Measurements from ENCODE around the gene SUN5.
"Not testable (repeated sequence)": the region's sequence is repeated elsewhere in the genome, so short reads cannot be mapped to it uniquely, and the experiment has no call there.

Gene SUN5, protein sequence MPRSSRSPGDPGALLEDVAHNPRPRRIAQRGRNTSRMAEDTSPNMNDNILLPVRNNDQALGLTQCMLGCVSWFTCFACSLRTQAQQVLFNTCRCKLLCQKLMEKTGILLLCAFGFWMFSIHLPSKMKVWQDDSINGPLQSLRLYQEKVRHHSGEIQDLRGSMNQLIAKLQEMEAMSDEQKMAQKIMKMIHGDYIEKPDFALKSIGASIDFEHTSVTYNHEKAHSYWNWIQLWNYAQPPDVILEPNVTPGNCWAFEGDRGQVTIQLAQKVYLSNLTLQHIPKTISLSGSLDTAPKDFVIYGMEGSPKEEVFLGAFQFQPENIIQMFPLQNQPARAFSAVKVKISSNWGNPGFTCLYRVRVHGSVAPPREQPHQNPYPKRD

DNA sequence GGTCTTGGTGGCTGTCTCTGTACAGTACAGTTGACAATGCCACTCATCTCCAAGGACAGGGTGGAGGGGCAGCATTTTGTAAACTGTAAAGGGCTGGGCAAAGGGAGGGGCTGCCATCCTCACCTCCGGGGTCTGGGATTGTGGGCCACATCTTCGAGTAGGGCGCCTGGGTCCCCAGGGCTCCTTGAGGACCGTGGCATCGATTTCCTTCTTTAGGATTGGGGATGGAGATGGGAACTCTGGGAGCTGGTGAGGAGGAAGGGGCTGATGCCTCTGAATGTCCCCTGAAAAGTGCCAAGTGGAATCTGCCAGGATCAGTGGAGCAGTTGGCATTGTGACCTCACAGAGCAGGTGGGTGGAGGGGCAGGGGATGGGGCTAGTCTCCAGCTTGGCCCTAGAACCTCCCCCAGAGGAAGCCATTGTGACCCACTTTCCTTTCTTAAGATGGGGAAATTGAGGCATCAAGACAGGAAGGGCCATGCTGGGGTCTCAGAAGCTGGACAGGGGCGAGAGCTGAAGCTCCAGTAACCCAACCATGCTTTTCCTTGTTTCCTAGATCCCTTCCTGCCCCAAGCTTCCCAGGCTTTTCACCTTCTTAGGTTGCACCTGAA, at the start of gene SUN5:
SUN5 (minus strand) TSS at position 293 of the 611 bp plus-strand sequence; CDS start at position 200, 93 bp downstream.
- ATAC-seq, result no peak
- Mint-ChIP-seq H3K4me1 (peaks cover 5% of the 10 kb centered on the region), H3K27ac (no peak within 1 kb of the TSS), H3K4me3 (no peak within 1 kb of the TSS), H3K36me3 (no peaks in the 10 kb centered on the region), H3K9me3 (peaks cover 4% of the 10 kb centered on the region)
- no peak for DNase-seq (ENCODE audit: low spot score in 2 of 2)

- H3K36me3 Mint-ChIP-seq, result no peaks in the 10 kb centered on the region
- H3K27ac Mint-ChIP-seq, result no peak within 1 kb of the TSS
- H3K4me3 Mint-ChIP-seq, result no peak within 1 kb of the TSS
- no peaks in the 10 kb centered on the region for H3K9me3 Mint-ChIP-seq
- ATAC-seq (no peak), DNase-seq (ENCODE audit: low spot score in 2 of 2) (no peak)
- no peaks in the 10 kb centered on the region for H3K4me1 Mint-ChIP-seq
These were observed 49.3 kb upstream of the SUN5 start, which contains the start of gene BPIFB3 for GRCh38 chr20:33053291-33054106. TSS of gene BPIFB3 (plus strand) at chr20:33053903. CDS start at chr20:33055436, 1,533 bp downstream.

GRCh38 chr20:33051333-33051732, 47.1 kb upstream of the SUN5 start:
- H3K36me3 Mint-ChIP-seq, result no peaks in the 10 kb centered on the region
- no peak for ATAC-seq
- H3K4me1 Mint-ChIP-seq, result no peaks in the 10 kb centered on the region
- no peak overlapping the region for H3K4me3 Mint-ChIP-seq
- no peaks in the 10 kb centered on the region for H3K9me3 Mint-ChIP-seq
- no peak for DNase-seq (ENCODE audit: low spot score in 2 of 2)
- no peak overlapping the region for H3K27ac Mint-ChIP-seq

GRCh38 chr20:33046412-33046811, 42.2 kb upstream of the SUN5 start:
- Mint-ChIP-seq H3K9me3 (peaks cover 7% of the 10 kb centered on the region), H3K4me1 (no peaks in the 10 kb centered on the region), H3K27ac (no peak overlapping the region), H3K36me3 (no peaks in the 10 kb centered on the region), H3K4me3 (no peak overlapping the region)
- no peak for DNase-seq (ENCODE audit: low spot score in 2 of 2)
- no peak for ATAC-seq

GRCh38 chr20:33045129-33045721, 41.0 kb upstream of the SUN5 start:
- not testable (repeated sequence) for H3K27ac Mint-ChIP-seq; ATAC-seq; H3K9me3 Mint-ChIP-seq; H3K4me3 Mint-ChIP-seq; DNase-seq (ENCODE audit: low spot score in 2 of 2); H3K36me3 Mint-ChIP-seq; H3K4me1 Mint-ChIP-seq

- no peak for ATAC-seq
- no peak for DNase-seq (ENCODE audit: low spot score in 2 of 2)
- Mint-ChIP-seq H3K27ac (no peak overlapping the region), H3K36me3 (no peaks in the 10 kb centered on the region), H3K9me3 (peaks cover 7% of the 10 kb centered on the region), H3K4me1 (no peaks in the 10 kb centered on the region), H3K4me3 (no peak overlapping the region)
These were observed 39.5 kb upstream of the SUN5 start for GRCh38 chr20:33043731-33044181.

GRCh38 chr20:33042983-33043730, 38.9 kb upstream of the SUN5 start:
- Mint-ChIP-seq H3K9me3 (peaks cover 7% of the 10 kb centered on the region), H3K36me3 (no peaks in the 10 kb centered on the region), H3K4me1 (no peaks in the 10 kb centered on the region), H3K27ac (no peak overlapping the region), H3K4me3 (no peak overlapping the region)
- ATAC-seq (no peak), DNase-seq (ENCODE audit: low spot score in 2 of 2) (no peak)

GRCh38 chr20:33042430-33042829, 38.2 kb upstream of the SUN5 start:
- H3K4me3 Mint-ChIP-seq, result no peak overlapping the region
- no peaks in the 10 kb centered on the region for H3K4me1 Mint-ChIP-seq
- no peaks in the 10 kb centered on the region for H3K36me3 Mint-ChIP-seq

DNA sequence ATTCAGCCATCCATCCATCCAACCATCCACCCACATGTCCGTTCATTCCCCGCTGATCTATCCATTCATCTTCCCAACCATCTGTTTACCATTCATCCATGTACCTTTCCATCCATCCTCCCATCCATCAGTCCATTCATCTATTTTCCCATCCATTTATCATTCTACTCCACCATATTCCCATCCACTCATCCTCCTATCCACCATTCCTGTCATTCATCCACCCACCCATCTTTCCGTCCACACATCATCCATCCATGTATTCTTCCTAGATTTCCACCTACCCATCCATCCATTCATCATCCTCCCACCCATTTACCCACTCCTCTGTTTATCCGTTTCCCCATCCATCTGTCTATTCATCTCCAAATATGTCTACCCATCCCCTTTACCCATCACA, 34.0 kb upstream of the SUN5 start:
- no peak for DNase-seq (ENCODE audit: low spot score in 2 of 2)
- ATAC-seq, result no peak
- Mint-ChIP-seq H3K4me3 (no peak overlapping the region), H3K36me3 (no peaks in the 10 kb centered on the region), H3K4me1 (no peaks in the 10 kb centered on the region), H3K27ac (no peak overlapping the region), H3K9me3 (no peaks in the 10 kb centered on the region)

More at GRCh38 chr20:33042430-33042829, 38.2 kb upstream of the SUN5 start:
- DNase-seq (ENCODE audit: low spot score in 2 of 2) (no peak), ATAC-seq (no peak)
- H3K27ac Mint-ChIP-seq, result no peak overlapping the region
- peaks cover 7% of the 10 kb centered on the region for H3K9me3 Mint-ChIP-seq

GRCh38 chr20:33037456-33037855, 33.2 kb upstream of the SUN5 start:
- Mint-ChIP-seq H3K4me3 (no peak overlapping the region), H3K9me3 (no peaks in the 10 kb centered on the region), H3K36me3 (no peaks in the 10 kb centered on the region), H3K27ac (no peak overlapping the region), H3K4me1 (no peaks in the 10 kb centered on the region)
- no peak for ATAC-seq
- no peak for DNase-seq (ENCODE audit: low spot score in 2 of 2)

- no peak for DNase-seq (ENCODE audit: low spot score in 2 of 2)
- no peak overlapping the region for H3K4me3 Mint-ChIP-seq
- no peaks in the 10 kb centered on the region for H3K4me1 Mint-ChIP-seq
- H3K9me3 Mint-ChIP-seq, result no peaks in the 10 kb centered on the region
- no peaks in the 10 kb centered on the region for H3K36me3 Mint-ChIP-seq
- no peak for ATAC-seq
- no peak overlapping the region for H3K27ac Mint-ChIP-seq
These were observed 30.8 kb upstream of the SUN5 start for GRCh38 chr20:33034901-33035492.

DNA sequence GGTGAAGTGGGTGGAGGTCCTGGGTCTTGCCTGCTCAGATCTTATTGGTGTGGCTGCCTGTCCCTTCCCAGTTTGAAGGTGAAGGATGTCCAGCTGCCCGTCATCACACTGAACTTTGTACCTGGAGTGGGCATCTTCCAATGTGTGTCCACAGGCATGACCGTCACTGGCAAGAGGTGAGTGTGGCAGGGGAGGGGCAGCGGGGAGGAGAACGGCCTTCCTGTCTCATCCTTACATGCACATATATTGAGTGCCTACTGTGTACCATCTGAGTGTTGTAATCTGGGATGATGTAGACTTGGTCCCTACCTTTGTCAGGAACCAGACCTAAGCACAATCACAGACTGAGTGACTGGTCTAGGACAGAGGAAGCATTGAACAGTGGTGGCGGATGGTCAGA, 29.9 kb upstream of the SUN5 start:
- Mint-ChIP-seq H3K27ac (no peak overlapping the region), H3K4me3 (no peak overlapping the region), H3K4me1 (no peaks in the 10 kb centered on the region), H3K36me3 (no peaks in the 10 kb centered on the region), H3K9me3 (no peaks in the 10 kb centered on the region)
- ATAC-seq, result no peak
- no peak for DNase-seq (ENCODE audit: low spot score in 2 of 2)

GRCh38 chr20:33033381-33033780, 29.1 kb upstream of the SUN5 start:
- ATAC-seq (no peak), DNase-seq (ENCODE audit: low spot score in 2 of 2) (no peak)
- no peaks in the 10 kb centered on the region for H3K4me1 Mint-ChIP-seq
- H3K4me3 Mint-ChIP-seq, result no peak overlapping the region
- H3K27ac Mint-ChIP-seq, result no peak overlapping the region
- no peaks in the 10 kb centered on the region for H3K9me3 Mint-ChIP-seq
- no peaks in the 10 kb centered on the region for H3K36me3 Mint-ChIP-seq

- Mint-ChIP-seq H3K27ac (no peak overlapping the region), H3K9me3 (no peaks in the 10 kb centered on the region), H3K36me3 (no peaks in the 10 kb centered on the region), H3K4me1 (no peaks in the 10 kb centered on the region), H3K4me3 (no peak overlapping the region)
- no peak for ATAC-seq
- no peak for DNase-seq (ENCODE audit: low spot score in 2 of 2)
These were observed 28.3 kb upstream of the SUN5 start for GRCh38 chr20:33032555-33032954.

Measured in stimulated activated effector memory CD8-positive, alpha-beta T cell treated with anti-CD3 and anti-CD28 coated beads, Interleukin-12 subunit alpha, Interleukin-12 subunit beta, amount 100 ng/mL, for 72 hours (primary cell).